Measurements from ENCODE around the gene ELMOD1.

GRCh38 chr11:107683061-107683460 is 92.1 kb downstream of the ELMOD1 start:
- TF ChIP-seq POLR2AphosphoS5 (IDR thresholded peaks at IDR 0.05; ENCODE audit: low read depth, low read length) (no peak), POLR2A (IDR thresholded peaks at IDR 0.05; ENCODE audit: low read depth, low read length) (no peak), TAF1 (IDR thresholded peaks at IDR 0.05; ENCODE audit: low read depth, low read length) (no peak), PAX5 (IDR thresholded peaks at IDR 0.05; ENCODE audit: insufficient read depth, low read length, severe bottlenecking) (no peak), POU2F2 (IDR thresholded peaks at IDR 0.05; ENCODE audit: low read depth, low read length) (no peak)
